HCT116 (cell line): ENCODE data around the gene TANGO6. TPM values are rescaled to one million over a fixed set of nuclear protein-coding genes. Genes with fewer than 3 reads are reported as not detected.

ENCODE experiments used
- ATAC-seq: fragments of 200-7000 bp; cut with Tn5 transposase; 2 replicates; pipeline ENCODE4 v1.9.1; 2020; ENCODE audit warnings: mild to moderate bottlenecking, moderate library complexity
- BruUV-seq: library from RNA; stranded (reverse); fragments of 400-500 nt; replicated peaks from 2 replicates; lab custom pipeline; 2021; lab: Mats Ljungman, UMichigan
- CTCF ChIA-PET: fragments of 300-600 bp; sonication (Branson Sonifier 250); formaldehyde crosslinking; loops from one replicate; lab custom pipeline; 2021; ENCODE audit warnings: antibody characterized with exemption; lab: Charles Lee
- POLR2A ChIA-PET: fragments of 300-600, 350-600 bp; sonication (Branson Sonifier 250); formaldehyde crosslinking; loops from one replicate; lab custom pipeline; 2021; ENCODE audit warnings: antibody characterized with exemption; lab: Charles Lee
- RAD21 ChIA-PET, 2 experiments: fragments of 300-600 bp; sonication (Branson Sonifier 250); formaldehyde crosslinking; loops; one replicate each; lab custom pipeline; 2023; ENCODE audit warnings: low total read pairs in 2 of 2; ENCODE audit not compliant: uncharacterized antibody in 2 of 2, unreplicated experiment in 2 of 2, low non-redundant PET in 1 of 2; lab: Charles Lee
- DNase-seq: peaks from one replicate; pipeline ENCODE4 v3.0.0-alpha.2; 2010; ENCODE audit warnings: low read depth, low spot score
- H2AFZ ChIP-seq: fragments of 200-600 bp; shearing (Covaris generic), sonication (generic); 2 replicates; pipeline ENCODE4 v1.6.1; 2017; ENCODE audit warnings: low read depth, mixed run types, mixed read lengths, antibody characterized with exemption, low read length; ENCODE audit not compliant: poor library complexity, severe bottlenecking
- H3K27ac ChIP-seq: 2 replicates; pipeline ENCODE4 v1.5.1; 2012; ENCODE audit warnings: low read depth, low read length
- H3K27me3 ChIP-seq: fragments of 200-600 bp; sonication (generic); 2 replicates; pipeline ENCODE4 v1.6.1; 2016; ENCODE audit warnings: mixed run types, low read length, mixed read lengths; ENCODE audit not compliant: insufficient read depth
- H3K36me3 ChIP-seq, 2 experiments: fragments of 200-500 bp in 1 of 2; fragments of 200-600 bp in 1 of 2; sonication (Bioruptor generic) in 1 of 2; sonication (generic) in 1 of 2; 2 replicates each; pipeline versions ENCODE4 v1.5.1 to v1.6.1; 2014 to 2016; ENCODE audit warnings: low read length in 2 of 2, inconsistent platforms in 1 of 2, mixed read lengths in 1 of 2, mixed run types in 1 of 2; ENCODE audit not compliant: insufficient read depth in 2 of 2, control insufficient read depth in 1 of 2
- H3K4me1 ChIP-seq, 2 experiments: fragments of 200-600 bp in 1 of 2; sonication (generic) in 1 of 2; 2 replicates each; pipeline versions ENCODE4 v1.5.1 to v1.6.1; 2012 to 2017; ENCODE audit warnings: low read length in 2 of 2, inconsistent platforms in 1 of 2, mild to moderate bottlenecking in 1 of 2, mixed read lengths in 1 of 2, mixed run types in 1 of 2, moderate library complexity in 1 of 2; ENCODE audit not compliant: insufficient read depth in 2 of 2, control insufficient read depth in 1 of 2
- H3K4me2 ChIP-seq: fragments of 200-600 bp; sonication (generic); 2 replicates; pipeline ENCODE4 v1.6.1; 2017; ENCODE audit warnings: mixed run types, low read length, mixed read lengths
- H3K4me3 ChIP-seq, 2 experiments: fragments of 200-600 bp in 1 of 2; sonication (generic) in 1 of 2; replicated peaks in 1 of 2; 2 replicates each; pipeline ENCODE4 v1.5.1; 2011 to 2016; ENCODE audit warnings: low read length in 2 of 2, control low read depth in 1 of 2, low read depth in 1 of 2, mild to moderate bottlenecking in 1 of 2, mixed read lengths in 1 of 2, mixed run types in 1 of 2
- H3K79me2 ChIP-seq: fragments of 200-600 bp; sonication (generic); 2 replicates; pipeline ENCODE4 v1.6.1; 2017; ENCODE audit warnings: mild to moderate bottlenecking, mixed run types, low read length, moderate library complexity, mixed read lengths; ENCODE audit not compliant: insufficient read depth
- H3K9ac ChIP-seq: fragments of 200-600 bp; sonication (generic); 2 replicates; pipeline ENCODE4 v1.6.1; 2016; ENCODE audit warnings: low read length, mixed read lengths
- H3K9me2 ChIP-seq: fragments of 200-600 bp; sonication (generic), shearing (Covaris generic); 2 replicates; pipeline ENCODE4 v1.6.1; 2017; ENCODE audit warnings: mixed run types, mild to moderate bottlenecking, moderate library complexity; ENCODE audit not compliant: insufficient read depth
- H3K9me3 ChIP-seq, 2 experiments: fragments of 200-500 bp in 1 of 2; fragments of 200-600 bp in 1 of 2; sonication (Bioruptor generic) in 1 of 2; sonication (generic) in 1 of 2; 2 replicates each; pipeline ENCODE4 v1.6.1; 2014 to 2017; ENCODE audit warnings: low read length in 2 of 2, mixed read lengths in 2 of 2, inconsistent platforms in 1 of 2, low read depth in 1 of 2, mild to moderate bottlenecking in 1 of 2, mixed run types in 1 of 2, moderate library complexity in 1 of 2; ENCODE audit not compliant: control insufficient read depth in 1 of 2, insufficient read depth in 1 of 2
- H4K20me1 ChIP-seq: fragments of 200-600 bp; sonication (generic), shearing (Covaris generic); 2 replicates; pipeline ENCODE4 v1.6.1; 2017; ENCODE audit warnings: mixed run types, mild to moderate bottlenecking, moderate library complexity; ENCODE audit not compliant: insufficient read depth
- ATF3 ChIP-seq: IDR thresholded peaks from 2 replicates; pipeline ENCODE4 v1.6.1; 2012
- CBX3 ChIP-seq: IDR thresholded peaks from 2 replicates; pipeline ENCODE4 v1.6.1; 2012; ENCODE audit warnings: low read depth
- CEBPB ChIP-seq: IDR thresholded peaks from 2 replicates; pipeline ENCODE4 v1.6.1; 2012; ENCODE audit warnings: low read depth
- CTCF ChIP-seq, 3 experiments: fragments of 200-600 bp in 1 of 3; sonication (generic) in 1 of 3; IDR thresholded peaks in 2 of 3; conservative IDR thresholded peaks in 1 of 3; 2 replicates each; pipeline ENCODE4 v1.5.1; 2012 to 2017; ENCODE audit warnings: low read depth in 2 of 3, low read length in 2 of 3, antibody characterized with exemption in 1 of 3, borderline replicate concordance in 1 of 3, control low read depth in 1 of 3, mild to moderate bottlenecking in 1 of 3, mixed read lengths in 1 of 3, mixed run types in 1 of 3, moderate library complexity in 1 of 3; ENCODE audit not compliant: insufficient read depth in 1 of 3
- ELF1 ChIP-seq: IDR thresholded peaks from 2 replicates; pipeline ENCODE4 v1.6.1; 2012; ENCODE audit warnings: low read depth, borderline replicate concordance
- EZH2 ChIP-seq: fragments of 200-600 bp; sonication (generic); IDR thresholded peaks from 2 replicates; pipeline ENCODE4 v1.6.1; 2017; ENCODE audit warnings: antibody characterized with exemption, mixed run types
- FOSL1 ChIP-seq: IDR thresholded peaks from 2 replicates; pipeline ENCODE4 v1.6.1; 2012; ENCODE audit warnings: low read depth
- JUND ChIP-seq: IDR thresholded peaks from 2 replicates; pipeline ENCODE4 v1.6.1; 2012
- MAX ChIP-seq: IDR thresholded peaks from 2 replicates; pipeline ENCODE4 v1.6.1; 2012
- POLR2A ChIP-seq: IDR thresholded peaks from 2 replicates; pipeline ENCODE4 v1.7.0; 2011; ENCODE audit warnings: borderline replicate concordance; ENCODE audit not compliant: insufficient read depth, insufficient read length; ENCODE audit errors: extremely low read depth
- POLR2AphosphoS5 ChIP-seq: IDR thresholded peaks from 2 replicates; pipeline ENCODE4 v1.6.1; 2011; ENCODE audit warnings: mild to moderate bottlenecking, low read depth, low read length, moderate library complexity
- SIN3A ChIP-seq: IDR thresholded peaks from 2 replicates; pipeline ENCODE4 v1.6.1; 2012; ENCODE audit warnings: low read depth
- SP1 ChIP-seq: IDR thresholded peaks from 2 replicates; pipeline ENCODE4 v1.6.1; 2012; ENCODE audit warnings: low read depth
- TCF7L2 ChIP-seq: IDR thresholded peaks from 2 replicates; pipeline ENCODE4 v1.7.0; 2011; ENCODE audit warnings: borderline replicate concordance, inconsistent platforms; ENCODE audit not compliant: insufficient read depth, insufficient read length; ENCODE audit errors: extremely low read depth
- YY1 ChIP-seq: IDR thresholded peaks from 2 replicates; pipeline ENCODE4 v1.6.1; 2011; ENCODE audit warnings: low read length, low read depth, moderate library complexity, mild to moderate bottlenecking; ENCODE audit not compliant: insufficient replicate concordance; ENCODE audit errors: extremely low read depth
- ZBTB33 ChIP-seq: IDR thresholded peaks from 2 replicates; pipeline ENCODE4 v1.6.1; 2011; ENCODE audit warnings: mild to moderate bottlenecking, low read length, moderate library complexity; ENCODE audit not compliant: insufficient replicate concordance; ENCODE audit errors: extremely low read depth
- ZNF274 ChIP-seq: fragments of 200-500 bp; sonication (Bioruptor generic); IDR thresholded peaks from 2 replicates; pipeline ENCODE4 v1.6.1; 2014; ENCODE audit warnings: mild to moderate bottlenecking, low read depth, low read length, inconsistent platforms
- intact Hi-C: fragments of 100-400 bp; cut with micrococcal nuclease; formaldehyde crosslinking; loops from 2 replicates; pipeline ENCODE4 v1.10.0; 2022
- total RNA-seq: library from RNA; stranded (reverse); gene quantifications from one replicate; pipeline ENCODE4 v1.2.1, GENCODE V29; 2021; ENCODE audit not compliant: unreplicated experiment

The TANGO6 gene
- total RNA-seq, 1 experiment from 2014 or later: 16.4 TPM

- no peak for TF ChIP-seq FOSL1
- TF ChIP-seq POLR2AphosphoS5: no peak; the same call in none of the 2 replicates
- no peak for TF ChIP-seq ELF1
- TF ChIP-seq TCF7L2: no peak
- TF ChIP-seq MAX: no peak
- TF ChIP-seq JUND: no peak
- TF ChIP-seq CEBPB: no peak
- TF ChIP-seq POLR2A: no peak
- TF ChIP-seq YY1: no peak
- no peak for TF ChIP-seq ZNF274
- TF ChIP-seq CTCF (IDR thresholded peaks at IDR 0.05 in 2 of 3, conservative IDR thresholded peaks at IDR 0.05 in 1 of 3; ENCODE audit: borderline replicate concordance in 1 of 3, insufficient read depth in 1 of 3, low read depth in 2 of 3, low read length in 2 of 3): no peak
- no peak for TF ChIP-seq ATF3
- TF ChIP-seq SP1: no peak
- no peak for TF ChIP-seq SIN3A
- no peak for TF ChIP-seq CBX3
- no peak for TF ChIP-seq EZH2
- TF ChIP-seq ZBTB33: no peak
- TF ChIP-seq, all 23 proteins: peak for 0
- RAD21 ChIA-PET: no interaction called here
These were observed 265.0 kb downstream of the TANGO6 start for GRCh38 chr16:69108064-69108904.

More at GRCh38 chr16:69108064-69108904, 265.0 kb downstream of the TANGO6 start:
- DNase-seq (no peak), ATAC-seq (no peak)
- H3K4me3 ChIP-seq: peak overlapping the region in 1 of 2 experiments; percentile 90; a peak in 3 of 4 replicates
- H3K4me1 ChIP-seq: peaks cover 21 to 68% of the 10 kb centered on the region in 2 experiments
- H3K9me3 ChIP-seq: no peaks in the 10 kb centered on the region
- CTCF ChIA-PET: interaction anchor here (1.5 kb wide), 1 partner anchor 9 kb away, joined by 5 read pairs; no protein-coding TSS in a partner anchor
- no peaks in the 10 kb centered on the region for H3K27me3 ChIP-seq
- intact Hi-C loops: loop anchor here (5.0 kb wide), 2 partner anchors 186 to 261 kb away; no protein-coding TSS in a partner anchor
- peak overlapping the region; percentile 99 for H3K4me2 ChIP-seq
- H3K9me2 ChIP-seq: no peaks in the 10 kb centered on the region
- no TSS peak for BruUV-seq
- H2AFZ ChIP-seq: no peak overlapping the region
- H3K27ac ChIP-seq: peak overlapping the region; percentile 74; the same call in 1 of the 2 replicates
- H3K36me3 ChIP-seq: peaks cover 28 to 45% of the 10 kb centered on the region in 2 experiments; a peak in 3 of 4 replicates
- peaks cover 75% of the 10 kb centered on the region for H3K79me2 ChIP-seq
- peaks cover 15% of the 10 kb centered on the region; the same call in 1 of the 2 replicates for H4K20me1 ChIP-seq
- POLR2A ChIA-PET: interaction anchor here (0.8 to 1.8 kb wide), 7 partner anchors 9 to 191 kb away, joined by 3 to 4 read pairs (median 3); no protein-coding TSS in a partner anchor
- peak overlapping the region; percentile 91 for H3K9ac ChIP-seq
